ENCODE results near the gene GALNT5. TPM values are rescaled to one million over a fixed set of nuclear protein-coding genes. Genes with fewer than 3 reads are reported as not detected.
A peak's percentile ranks its signal among the peaks of the same experiment; 100 is the strongest.

GALNT5 gene
- total and polyA plus RNA-seq, 9 donors, result 1.5 to 9.6 (median 4.7) TPM

- Histone ChIP-seq H3K36me3 (ENCODE audit: control insufficient read depth, insufficient read depth, low read length) (no peaks in the 10 kb centered on the region), H3K27me3 (ENCODE audit: control insufficient read depth, insufficient read depth, low read length) (no peaks in the 10 kb centered on the region), H3K9me3 (replicated peaks; ENCODE audit: control insufficient read depth, low read depth, low read length) (no peaks in the 10 kb centered on the region), H3K4me1 (ENCODE audit: control insufficient read depth, insufficient read depth, low read length) (no peaks in the 10 kb centered on the region), H3K27ac (ENCODE audit: low read length) (no peak overlapping the region), H3K4me3 (ENCODE audit: low read length) (no peak overlapping the region)
- no CpG with 5 or more reads among the region's 2 CpGs for WGBS (ENCODE audit: insufficient coverage)
- no peak for DNase-seq
Observed at GRCh38 chr2:157283468-157283867, 26.0 kb downstream of the GALNT5 start.

- Histone ChIP-seq H3K36me3 (ENCODE audit: control insufficient read depth, insufficient read depth, low read length) (no peaks in the 10 kb centered on the region), H3K4me1 (ENCODE audit: control insufficient read depth, insufficient read depth, low read length) (no peaks in the 10 kb centered on the region), H3K27ac (ENCODE audit: low read length) (no peak overlapping the region), H3K9me3 (replicated peaks; ENCODE audit: control insufficient read depth, low read depth, low read length) (no peaks in the 10 kb centered on the region), H3K27me3 (ENCODE audit: control insufficient read depth, insufficient read depth, low read length) (no peaks in the 10 kb centered on the region), H3K4me3 (ENCODE audit: low read length) (no peak overlapping the region)
- WGBS (ENCODE audit: insufficient coverage), result no CpG with 5 or more reads among the region's 1 CpG
- no peak for DNase-seq
Observed at GRCh38 chr2:157287160-157287559, 29.7 kb downstream of the GALNT5 start.

- no peaks in the 10 kb centered on the region for H3K36me3 ChIP-seq (ENCODE audit: control insufficient read depth, insufficient read depth, low read length)
- no peaks in the 10 kb centered on the region for H3K4me1 ChIP-seq (ENCODE audit: control insufficient read depth, insufficient read depth, low read length)
- no peaks in the 10 kb centered on the region for H3K9me3 ChIP-seq (replicated peaks; ENCODE audit: control insufficient read depth, low read depth, low read length)
- no peak for DNase-seq
- H3K4me3 ChIP-seq (ENCODE audit: low read length), result no peak overlapping the region
- WGBS (ENCODE audit: insufficient coverage), result 100% methylated on average over 1 of the region's 2 CpGs
- H3K27me3 ChIP-seq (ENCODE audit: control insufficient read depth, insufficient read depth, low read length), result no peaks in the 10 kb centered on the region
- H3K27ac ChIP-seq (ENCODE audit: low read length), result no peak overlapping the region
Observed at GRCh38 chr2:157290525-157290924, 33.0 kb downstream of the GALNT5 start.

- WGBS (ENCODE audit: insufficient coverage), result no CpG with 5 or more reads among the region's 1 CpG
- no peak for DNase-seq
- no peak overlapping the region for H3K27ac ChIP-seq (ENCODE audit: low read length)
- H3K4me1 ChIP-seq (ENCODE audit: control insufficient read depth, insufficient read depth, low read length), result no peaks in the 10 kb centered on the region
- no peaks in the 10 kb centered on the region for H3K36me3 ChIP-seq (ENCODE audit: control insufficient read depth, insufficient read depth, low read length)
- no peaks in the 10 kb centered on the region for H3K27me3 ChIP-seq (ENCODE audit: control insufficient read depth, insufficient read depth, low read length)
- H3K4me3 ChIP-seq (ENCODE audit: low read length), result no peak overlapping the region
- no peaks in the 10 kb centered on the region for H3K9me3 ChIP-seq (replicated peaks; ENCODE audit: control insufficient read depth, low read depth, low read length)
Observed at GRCh38 chr2:157291018-157291417, 33.5 kb downstream of the GALNT5 start.

GRCh38 chr2:157292853-157293252 is 35.3 kb downstream of the GALNT5 start:
- Histone ChIP-seq H3K9me3 (replicated peaks; ENCODE audit: control insufficient read depth, low read depth, low read length) (no peaks in the 10 kb centered on the region), H3K4me3 (ENCODE audit: low read length) (no peak overlapping the region), H3K27me3 (ENCODE audit: control insufficient read depth, insufficient read depth, low read length) (no peaks in the 10 kb centered on the region), H3K36me3 (ENCODE audit: control insufficient read depth, insufficient read depth, low read length) (no peaks in the 10 kb centered on the region), H3K4me1 (ENCODE audit: control insufficient read depth, insufficient read depth, low read length) (no peaks in the 10 kb centered on the region), H3K27ac (ENCODE audit: low read length) (no peak overlapping the region)
- 100% methylated on average over 3 of the region's 5 CpGs for WGBS (ENCODE audit: insufficient coverage)
- no peak for DNase-seq

GRCh38 chr2:157296490-157296889 is 39.0 kb downstream of the GALNT5 start:
- DNase-seq, result no peak
- Histone ChIP-seq H3K27ac (ENCODE audit: low read length) (no peak overlapping the region), H3K36me3 (ENCODE audit: control insufficient read depth, insufficient read depth, low read length) (no peaks in the 10 kb centered on the region), H3K4me1 (ENCODE audit: control insufficient read depth, insufficient read depth, low read length) (no peaks in the 10 kb centered on the region), H3K9me3 (replicated peaks; ENCODE audit: control insufficient read depth, low read depth, low read length) (no peaks in the 10 kb centered on the region), H3K27me3 (ENCODE audit: control insufficient read depth, insufficient read depth, low read length) (no peaks in the 10 kb centered on the region), H3K4me3 (ENCODE audit: low read length) (no peak overlapping the region)
- WGBS (ENCODE audit: insufficient coverage), result no CpG with 5 or more reads among the region's 1 CpG

- DNase-seq, result no peak
- Histone ChIP-seq H3K4me3 (ENCODE audit: low read length) (no peak overlapping the region), H3K4me1 (ENCODE audit: control insufficient read depth, insufficient read depth, low read length) (no peaks in the 10 kb centered on the region), H3K36me3 (ENCODE audit: control insufficient read depth, insufficient read depth, low read length) (no peaks in the 10 kb centered on the region), H3K27me3 (ENCODE audit: control insufficient read depth, insufficient read depth, low read length) (no peaks in the 10 kb centered on the region), H3K27ac (ENCODE audit: low read length) (no peak overlapping the region), H3K9me3 (replicated peaks; ENCODE audit: control insufficient read depth, low read depth, low read length) (no peaks in the 10 kb centered on the region)
- 70% methylated on average over 2 of the region's 4 CpGs for WGBS (ENCODE audit: insufficient coverage)
Observed at GRCh38 chr2:157296958-157297357, 39.5 kb downstream of the GALNT5 start.

GRCh38 chr2:157301307-157301706 is 43.8 kb downstream of the GALNT5 start:
- Histone ChIP-seq H3K4me3 (ENCODE audit: low read length) (no peak overlapping the region), H3K27me3 (ENCODE audit: control insufficient read depth, insufficient read depth, low read length) (no peaks in the 10 kb centered on the region), H3K4me1 (ENCODE audit: control insufficient read depth, insufficient read depth, low read length) (peaks cover 2% of the 10 kb centered on the region), H3K36me3 (ENCODE audit: control insufficient read depth, insufficient read depth, low read length) (no peaks in the 10 kb centered on the region), H3K27ac (ENCODE audit: low read length) (no peak overlapping the region), H3K9me3 (replicated peaks; ENCODE audit: control insufficient read depth, low read depth, low read length) (no peaks in the 10 kb centered on the region)
- 88% methylated on average over 1 of the region's 2 CpGs for WGBS (ENCODE audit: insufficient coverage)
- no peak for DNase-seq

GRCh38 chr2:157302492-157303099 is 45.1 kb downstream of the GALNT5 start:
- Histone ChIP-seq H3K27ac (ENCODE audit: low read length) (no peak overlapping the region), H3K4me1 (ENCODE audit: control insufficient read depth, insufficient read depth, low read length) (peaks cover 2% of the 10 kb centered on the region), H3K27me3 (ENCODE audit: control insufficient read depth, insufficient read depth, low read length) (no peaks in the 10 kb centered on the region), H3K36me3 (ENCODE audit: control insufficient read depth, insufficient read depth, low read length) (no peaks in the 10 kb centered on the region), H3K4me3 (ENCODE audit: low read length) (no peak overlapping the region), H3K9me3 (replicated peaks; ENCODE audit: control insufficient read depth, low read depth, low read length) (no peaks in the 10 kb centered on the region)
- WGBS (ENCODE audit: insufficient coverage), result no CpG with 5 or more reads among the region's 9 CpGs
- peak; percentile 74 for DNase-seq

- H3K27ac ChIP-seq (ENCODE audit: low read length), result no peak overlapping the region
- no peaks in the 10 kb centered on the region for H3K27me3 ChIP-seq (ENCODE audit: control insufficient read depth, insufficient read depth, low read length)
- peaks cover 2% of the 10 kb centered on the region for H3K4me1 ChIP-seq (ENCODE audit: control insufficient read depth, insufficient read depth, low read length)
- H3K9me3 ChIP-seq (replicated peaks; ENCODE audit: control insufficient read depth, low read depth, low read length), result no peaks in the 10 kb centered on the region
- DNase-seq, result no peak
- H3K36me3 ChIP-seq (ENCODE audit: control insufficient read depth, insufficient read depth, low read length), result no peaks in the 10 kb centered on the region
- H3K4me3 ChIP-seq (ENCODE audit: low read length), result no peak overlapping the region
- no CpG with 5 or more reads among the region's 2 CpGs for WGBS (ENCODE audit: insufficient coverage)
Observed at GRCh38 chr2:157303612-157304011, 46.1 kb downstream of the GALNT5 start.
